Activated CD8-positive, alpha-beta memory T cell treated with anti-CD3 and anti-CD28 coated beads for 4 hours (primary cell): ENCODE measurements around the gene DLG2.
"Not testable (repeated sequence)": the region's sequence is repeated elsewhere in the genome, so short reads cannot be mapped to it uniquely, and the experiment has no call there.

Experiments used
- DNase-seq, 2 donors: peaks; one replicate each; pipeline ENCODE4 v3.0.0-alpha.2; 2020; ENCODE audit warnings: low read depth in 2 of 2

The DLG2 gene

GRCh38 chr11:85114786-85115185 is 512.4 kb downstream of the DLG2 start:
- DNase-seq: no peak

- DNase-seq: not testable (repeated sequence)
These were observed 516.9 kb downstream of the DLG2 start for GRCh38 chr11:85110246-85110645.

- no peak for DNase-seq
These were observed 518.0 kb downstream of the DLG2 start for GRCh38 chr11:85109141-85109540.

GRCh38 chr11:85105868-85106267 is 521.3 kb downstream of the DLG2 start:
- DNase-seq: no peak

- DNase-seq: no peak
These were observed 527.6 kb downstream of the DLG2 start for GRCh38 chr11:85099522-85099921.

GRCh38 chr11:85098996-85099395 is 528.1 kb downstream of the DLG2 start:
- DNase-seq: no peak

GRCh38 chr11:85096939-85097338 is 530.2 kb downstream of the DLG2 start:
- no peak for DNase-seq

- no peak for DNase-seq
These were observed 531.9 kb downstream of the DLG2 start for GRCh38 chr11:85095239-85095638.

- no peak for DNase-seq
These were observed 532.3 kb downstream of the DLG2 start for GRCh38 chr11:85094795-85095194.

GRCh38 chr11:85089654-85090053 is 537.5 kb downstream of the DLG2 start:
- DNase-seq: no peak

- DNase-seq: no peak
These were observed 538.9 kb downstream of the DLG2 start for GRCh38 chr11:85088286-85088685.

- no peak for DNase-seq
These were observed 540.5 kb downstream of the DLG2 start for GRCh38 chr11:85086504-85087284.

GRCh38 chr11:85076535-85077330 is 550.4 kb downstream of the DLG2 start:
- DNase-seq: no peak

- no peak for DNase-seq
These were observed 564.5 kb downstream of the DLG2 start for GRCh38 chr11:85062659-85063058.

- no peak for DNase-seq
These were observed 574.5 kb downstream of the DLG2 start for GRCh38 chr11:85052636-85053035.

GRCh38 chr11:85048801-85049200 is 578.3 kb downstream of the DLG2 start:
- no peak for DNase-seq

- no peak for DNase-seq
These were observed 581.4 kb downstream of the DLG2 start for GRCh38 chr11:85045716-85046115.

GRCh38 chr11:85044911-85045310 is 582.2 kb downstream of the DLG2 start:
- DNase-seq: no peak

- DNase-seq: no peak
These were observed 584.8 kb downstream of the DLG2 start for GRCh38 chr11:85042361-85042760.

- no peak for DNase-seq
These were observed 587.0 kb downstream of the DLG2 start for GRCh38 chr11:85040166-85040565.

GRCh38 chr11:85029964-85030363 is 597.2 kb downstream of the DLG2 start:
- no peak for DNase-seq

GRCh38 chr11:85028329-85029101 is 598.6 kb downstream of the DLG2 start:
- DNase-seq: no peak
